Stimulated activated CD8-positive, alpha-beta memory T cell treated with anti-CD3 and anti-CD28 coated beads, Interleukin-7, amount 100 ng/mL, for 1 hour (primary cell): ENCODE results near the gene ALG1.

ENCODE experiments used
- DNase-seq, 2 donors: peaks; one replicate each; pipeline ENCODE4 v3.0.0-alpha.2; 2020; ENCODE audit warnings: low read depth in 2 of 2

ALG1 gene

GRCh38 chr16:5045499-5046115 is 26.0 kb upstream of the ALG1 start:
- no peak for DNase-seq

GRCh38 chr16:5046914-5047313 is 24.7 kb upstream of the ALG1 start:
- no peak for DNase-seq

GRCh38 chr16:5054876-5055865 is 16.5 kb upstream of the ALG1 start:
- no peak for DNase-seq

GRCh38 chr16:5056352-5056751 is 15.3 kb upstream of the ALG1 start:
- DNase-seq, result no peak

GRCh38 chr16:5058476-5058875 is 13.2 kb upstream of the ALG1 start:
- DNase-seq, result no peak

- DNase-seq, result no peak
These were observed 12.1 kb upstream of the ALG1 start for GRCh38 chr16:5059386-5060072.

- no peak for DNase-seq
These were observed 11.5 kb upstream of the ALG1 start for GRCh38 chr16:5060073-5060641.

GRCh38 chr16:5062051-5062450 is 9.6 kb upstream of the ALG1 start:
- DNase-seq, result no peak

- no peak for DNase-seq
These were observed 8.6 kb upstream of the ALG1 start for GRCh38 chr16:5062790-5063765.

GRCh38 chr16:5064915-5065314 is 6.7 kb upstream of the ALG1 start:
- DNase-seq, result no peak

GRCh38 chr16:5065326-5065725 is 6.3 kb upstream of the ALG1 start:
- no peak for DNase-seq

- DNase-seq, result no peak
These were observed 5.8 kb upstream of the ALG1 start, which contains the start of gene C16orf89 for GRCh38 chr16:5065813-5066212. Gene C16orf89, minus strand, starts transcription at chr16:5065956. Its CDS starts 48 bp downstream, at chr16:5065908.

GRCh38 chr16:5066511-5066910 is 5.1 kb upstream of the ALG1 start:
- DNase-seq, result no peak

GRCh38 chr16:5069048-5069447 is 2.6 kb upstream of the ALG1 start:
- DNase-seq, result no peak

GRCh38 chr16:5069854-5070253 is 1.8 kb upstream of the ALG1 start:
- DNase-seq, result no peak

- DNase-seq, result no peak
These were observed 1.0 kb upstream of the ALG1 start for GRCh38 chr16:5070431-5071186.

GRCh38 chr16:5071341-5071680 is 332 bp upstream of the ALG1 start:
- no peak for DNase-seq

- DNase-seq, result no peak
These were observed 963 bp downstream of the ALG1 start for GRCh38 chr16:5072334-5073278.

GRCh38 chr16:5073279-5073629 is 1.6 kb downstream of the ALG1 start:
- no peak for DNase-seq
